ENCODE results near the gene MAMLD1. TPM values are rescaled to one million over a fixed set of nuclear protein-coding genes. Genes with fewer than 3 reads are reported as not detected.

Gene MAMLD1
- total RNA-seq, 1 donor = 3.3 TPM

DNA sequence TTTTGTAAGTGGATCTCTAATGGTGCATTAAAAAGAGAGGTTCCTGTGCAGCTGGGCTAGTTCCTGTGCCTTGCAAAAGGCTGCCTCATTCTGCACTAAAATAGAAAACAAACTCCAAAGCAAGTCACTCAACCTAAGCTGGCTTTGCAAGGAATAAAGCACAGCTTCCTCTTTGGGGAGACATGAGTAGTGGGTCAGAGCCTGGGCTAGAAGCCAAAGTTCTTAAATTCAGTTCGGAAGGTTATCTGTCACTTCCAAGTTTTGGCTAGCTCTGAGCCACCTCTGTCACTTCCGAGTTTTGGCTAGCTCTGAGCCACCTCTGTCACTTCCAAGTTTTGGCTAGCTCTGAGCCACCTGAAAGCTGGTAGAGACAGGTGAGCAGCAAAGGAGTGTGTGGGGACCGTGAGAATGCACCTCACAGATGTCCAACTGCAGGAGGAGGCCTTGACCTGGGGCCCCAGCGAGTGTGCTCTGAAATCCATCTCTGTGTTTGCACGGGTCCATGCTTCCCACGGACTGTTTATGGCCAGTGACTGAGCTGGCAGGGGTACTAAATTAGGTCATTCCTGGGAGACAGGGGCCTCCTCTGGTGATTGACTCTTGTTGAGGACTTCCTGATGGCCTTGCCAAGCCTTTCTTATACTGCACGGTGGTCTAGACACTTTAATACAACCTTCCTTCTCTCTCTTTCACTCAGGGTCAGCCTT is 36.4 kb upstream of the MAMLD1 start:
- no peaks in the 10 kb centered on the region for H3K79me2 ChIP-seq (ENCODE audit: insufficient read depth, low read length)
- no peaks in the 10 kb centered on the region for H3K36me3 ChIP-seq (ENCODE audit: insufficient read depth, low read length)
- TF ChIP-seq, protein P1, sequence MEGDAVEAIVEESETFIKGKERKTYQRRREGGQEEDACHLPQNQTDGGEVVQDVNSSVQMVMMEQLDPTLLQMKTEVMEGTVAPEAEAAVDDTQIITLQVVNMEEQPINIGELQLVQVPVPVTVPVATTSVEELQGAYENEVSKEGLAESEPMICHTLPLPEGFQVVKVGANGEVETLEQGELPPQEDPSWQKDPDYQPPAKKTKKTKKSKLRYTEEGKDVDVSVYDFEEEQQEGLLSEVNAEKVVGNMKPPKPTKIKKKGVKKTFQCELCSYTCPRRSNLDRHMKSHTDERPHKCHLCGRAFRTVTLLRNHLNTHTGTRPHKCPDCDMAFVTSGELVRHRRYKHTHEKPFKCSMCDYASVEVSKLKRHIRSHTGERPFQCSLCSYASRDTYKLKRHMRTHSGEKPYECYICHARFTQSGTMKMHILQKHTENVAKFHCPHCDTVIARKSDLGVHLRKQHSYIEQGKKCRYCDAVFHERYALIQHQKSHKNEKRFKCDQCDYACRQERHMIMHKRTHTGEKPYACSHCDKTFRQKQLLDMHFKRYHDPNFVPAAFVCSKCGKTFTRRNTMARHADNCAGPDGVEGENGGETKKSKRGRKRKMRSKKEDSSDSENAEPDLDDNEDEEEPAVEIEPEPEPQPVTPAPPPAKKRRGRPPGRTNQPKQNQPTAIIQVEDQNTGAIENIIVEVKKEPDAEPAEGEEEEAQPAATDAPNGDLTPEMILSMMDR (IDR thresholded peaks at IDR 0.05; ENCODE audit: extremely low read depth, low read depth, low read length) = no peak
- no peaks in the 10 kb centered on the region for H4K20me1 ChIP-seq (ENCODE audit: insufficient read depth, low read length)
- no peak overlapping the region for H3K4me3 ChIP-seq (ENCODE audit: insufficient read depth, low read length)
- H2AFZ ChIP-seq (ENCODE audit: low read length) = no peak overlapping the region
- DNase-seq (ENCODE audit: insufficient read length, low spot score, missing footprints) = no peak
- H3K27me3 ChIP-seq (ENCODE audit: insufficient read depth, low read length) = no peaks in the 10 kb centered on the region
- H3K4me2 ChIP-seq (ENCODE audit: insufficient read depth, low read length) = no peak overlapping the region
- no peak overlapping the region for H3K27ac ChIP-seq (ENCODE audit: low read depth, low read length)
- no peaks in the 10 kb centered on the region for H3K9me3 ChIP-seq (ENCODE audit: low read depth, low read length)
- peaks cover 18% of the 10 kb centered on the region for H3K4me1 ChIP-seq (ENCODE audit: insufficient read depth, low read length)

- no peak overlapping the region for H3K27ac ChIP-seq (ENCODE audit: low read depth, low read length)
- H2AFZ ChIP-seq (ENCODE audit: low read length) = no peak overlapping the region
- H3K9me3 ChIP-seq (ENCODE audit: low read depth, low read length) = no peaks in the 10 kb centered on the region
- no peaks in the 10 kb centered on the region for H4K20me1 ChIP-seq (ENCODE audit: insufficient read depth, low read length)
- H3K4me3 ChIP-seq (ENCODE audit: insufficient read depth, low read length) = no peak overlapping the region
- TF ChIP-seq, protein P1 (IDR thresholded peaks at IDR 0.05; ENCODE audit: extremely low read depth, low read depth, low read length) = no peak
- H3K79me2 ChIP-seq (ENCODE audit: insufficient read depth, low read length) = no peaks in the 10 kb centered on the region
- H3K4me2 ChIP-seq (ENCODE audit: insufficient read depth, low read length) = no peak overlapping the region
- no peak for DNase-seq (ENCODE audit: insufficient read length, low spot score, missing footprints)
- no peaks in the 10 kb centered on the region for H3K27me3 ChIP-seq (ENCODE audit: insufficient read depth, low read length)
- peaks cover 13% of the 10 kb centered on the region for H3K4me1 ChIP-seq (ENCODE audit: insufficient read depth, low read length)
- H3K36me3 ChIP-seq (ENCODE audit: insufficient read depth, low read length) = no peaks in the 10 kb centered on the region
Measured at GRCh38 chrX:150329282-150329681, 33.8 kb upstream of the MAMLD1 start.

- H3K36me3 ChIP-seq (ENCODE audit: insufficient read depth, low read length) = no peaks in the 10 kb centered on the region
- TF ChIP-seq, protein P1 (IDR thresholded peaks at IDR 0.05; ENCODE audit: extremely low read depth, low read depth, low read length) = no peak
- no peak overlapping the region for H3K4me3 ChIP-seq (ENCODE audit: insufficient read depth, low read length)
- no peak overlapping the region for H2AFZ ChIP-seq (ENCODE audit: low read length)
- DNase-seq (ENCODE audit: insufficient read length, low spot score, missing footprints) = no peak
- H3K79me2 ChIP-seq (ENCODE audit: insufficient read depth, low read length) = no peaks in the 10 kb centered on the region
- no peaks in the 10 kb centered on the region for H3K27me3 ChIP-seq (ENCODE audit: insufficient read depth, low read length)
- no peaks in the 10 kb centered on the region for H4K20me1 ChIP-seq (ENCODE audit: insufficient read depth, low read length)
- no peak overlapping the region for H3K4me2 ChIP-seq (ENCODE audit: insufficient read depth, low read length)
- no peak overlapping the region for H3K27ac ChIP-seq (ENCODE audit: low read depth, low read length)
- peaks cover 9% of the 10 kb centered on the region for H3K4me1 ChIP-seq (ENCODE audit: insufficient read depth, low read length)
- H3K9me3 ChIP-seq (ENCODE audit: low read depth, low read length) = no peaks in the 10 kb centered on the region
Measured at GRCh38 chrX:150329868-150330267, 33.2 kb upstream of the MAMLD1 start.

GRCh38 chrX:150332023-150332422 is 31.1 kb upstream of the MAMLD1 start:
- no peak overlapping the region for H3K27ac ChIP-seq (ENCODE audit: low read depth, low read length)
- TF ChIP-seq, protein P1 (IDR thresholded peaks at IDR 0.05; ENCODE audit: extremely low read depth, low read depth, low read length) = no peak
- H3K4me2 ChIP-seq (ENCODE audit: insufficient read depth, low read length) = no peak overlapping the region
- no peaks in the 10 kb centered on the region for H3K4me1 ChIP-seq (ENCODE audit: insufficient read depth, low read length)
- no peaks in the 10 kb centered on the region for H3K36me3 ChIP-seq (ENCODE audit: insufficient read depth, low read length)
- no peaks in the 10 kb centered on the region for H3K27me3 ChIP-seq (ENCODE audit: insufficient read depth, low read length)
- H2AFZ ChIP-seq (ENCODE audit: low read length) = no peak overlapping the region
- H4K20me1 ChIP-seq (ENCODE audit: insufficient read depth, low read length) = no peaks in the 10 kb centered on the region
- DNase-seq (ENCODE audit: insufficient read length, low spot score, missing footprints) = no peak
- no peaks in the 10 kb centered on the region for H3K9me3 ChIP-seq (ENCODE audit: low read depth, low read length)
- H3K4me3 ChIP-seq (ENCODE audit: insufficient read depth, low read length) = no peak overlapping the region
- no peaks in the 10 kb centered on the region for H3K79me2 ChIP-seq (ENCODE audit: insufficient read depth, low read length)

Data from osteoblast (primary cell).